Common myeloid progenitor, CD34-positive (primary cell): ENCODE measurements around the gene ENTPD2.

ENCODE experiments used
- CTCF ChIA-PET: fragments of 350-600 bp; sonication (Branson Sonifier 250); formaldehyde crosslinking; loops from one replicate; lab custom pipeline; 2021; ENCODE audit warnings: antibody characterized with exemption; lab: Charles Lee
- POLR2A ChIA-PET: fragments of 350-600 bp; sonication (Branson Sonifier 250); formaldehyde crosslinking; loops from one replicate; lab custom pipeline; 2021; ENCODE audit warnings: antibody characterized with exemption; lab: Charles Lee
- DNase-seq, 3 donors: peaks; one replicate each; pipeline versions ENCODE4 v3.0.0 to v3.0.0-alpha.2; 2013
- H3K27ac ChIP-seq, 2 experiments: 1 replicate in 1 of 2; 2 replicates in 1 of 2; pipeline ENCODE4 v1.7.0; 2013; ENCODE audit warnings: inconsistent platforms in 2 of 2, low read length in 2 of 2, mild to moderate bottlenecking in 2 of 2, low read depth in 1 of 2, moderate library complexity in 1 of 2; ENCODE audit not compliant: severe bottlenecking in 2 of 2, insufficient read depth in 1 of 2, poor library complexity in 1 of 2
- H3K27me3 ChIP-seq, 5 experiments: replicated peaks in 2 of 5; 1 replicate in 3 of 5; 2 replicates in 2 of 5; pipeline versions ENCODE4 v1.6.1 to v1.7.0; 2013; ENCODE audit warnings: low read length in 4 of 5, mild to moderate bottlenecking in 2 of 5, moderate library complexity in 2 of 5, inconsistent platforms in 1 of 5; ENCODE audit not compliant: insufficient read depth in 5 of 5, control insufficient read depth in 4 of 5
- H3K36me3 ChIP-seq, 4 experiments: 1 replicate in 2 of 4; 2 replicates in 2 of 4; pipeline versions ENCODE4 v1.6.1 to v1.7.0; 2013; ENCODE audit warnings: low read length in 3 of 4, control low read depth in 1 of 4, mild to moderate bottlenecking in 1 of 4; ENCODE audit not compliant: control insufficient read depth in 4 of 4, insufficient read depth in 4 of 4
- H3K4me1 ChIP-seq, 4 experiments: 1 replicate in 3 of 4; 2 replicates in 1 of 4; pipeline versions ENCODE4 v1.6.1 to v1.7.1; 2013; ENCODE audit warnings: low read length in 3 of 4, mild to moderate bottlenecking in 3 of 4, control low read depth in 1 of 4, inconsistent platforms in 1 of 4, moderate library complexity in 1 of 4; ENCODE audit not compliant: control insufficient read depth in 4 of 4, insufficient read depth in 4 of 4; ENCODE audit errors: control extremely low read depth in 1 of 4
- H3K4me3 ChIP-seq, 7 experiments: 1 replicate in 4 of 7; 2 replicates in 3 of 7; pipeline versions ENCODE4 v1.5.1 to v1.7.0; 2013; ENCODE audit warnings: mild to moderate bottlenecking in 7 of 7, low read length in 6 of 7, moderate library complexity in 6 of 7, inconsistent platforms in 2 of 7, low read depth in 2 of 7, control low read depth in 1 of 7; ENCODE audit not compliant: insufficient read depth in 4 of 7, control insufficient read depth in 1 of 7; ENCODE audit errors: extremely low read depth in 1 of 7
- H3K9me3 ChIP-seq, 5 experiments: 1 replicate in 4 of 5; 2 replicates in 1 of 5; pipeline versions ENCODE4 v1.6.1 to v1.7.1; 2013; ENCODE audit warnings: low read length in 4 of 5, mild to moderate bottlenecking in 2 of 5, inconsistent platforms in 1 of 5, low read depth in 1 of 5, moderate library complexity in 1 of 5; ENCODE audit not compliant: control insufficient read depth in 4 of 5, insufficient read depth in 2 of 5; ENCODE audit errors: control extremely low read depth in 1 of 5
- WGBS: methylation state at CpG from one replicate; pipeline ENCODE4 v1.1.5; 2013; ENCODE audit not compliant: insufficient coverage; 5-methylcytosine and 5-hydroxymethylcytosine counted together

Gene ENTPD2

GRCh38 chr9:137068539-137069507 lies 15.0 kb upstream of the ENTPD2 start:
- POLR2A ChIA-PET: no interaction called here
- 96% methylated on average over 10 of the region's 17 CpGs for WGBS
- no peak overlapping the region for H3K27ac ChIP-seq
- peaks cover 0 to 25% (median 4%) of the 10 kb centered on the region in 4 experiments for H3K36me3 ChIP-seq
- no peaks in the 10 kb centered on the region for H3K27me3 ChIP-seq
- no peaks in the 10 kb centered on the region for H3K9me3 ChIP-seq
- peaks cover 0 to 44% (median 30%) of the 10 kb centered on the region in 4 experiments for H3K4me1 ChIP-seq
- H3K4me3 ChIP-seq: peak overlapping the region in 5 of 7 experiments; percentile 23 to 75 (median 69)
- CTCF ChIA-PET: interaction anchor here (0.9 to 8.9 kb wide), 21 partner anchors 8 to 275 kb away, joined by 3 to 76 read pairs (median 6); partner anchors contain the start of genes ABCA2, MAN1B1, NPDC1 and RNF224
- no peak for DNase-seq

DNA sequence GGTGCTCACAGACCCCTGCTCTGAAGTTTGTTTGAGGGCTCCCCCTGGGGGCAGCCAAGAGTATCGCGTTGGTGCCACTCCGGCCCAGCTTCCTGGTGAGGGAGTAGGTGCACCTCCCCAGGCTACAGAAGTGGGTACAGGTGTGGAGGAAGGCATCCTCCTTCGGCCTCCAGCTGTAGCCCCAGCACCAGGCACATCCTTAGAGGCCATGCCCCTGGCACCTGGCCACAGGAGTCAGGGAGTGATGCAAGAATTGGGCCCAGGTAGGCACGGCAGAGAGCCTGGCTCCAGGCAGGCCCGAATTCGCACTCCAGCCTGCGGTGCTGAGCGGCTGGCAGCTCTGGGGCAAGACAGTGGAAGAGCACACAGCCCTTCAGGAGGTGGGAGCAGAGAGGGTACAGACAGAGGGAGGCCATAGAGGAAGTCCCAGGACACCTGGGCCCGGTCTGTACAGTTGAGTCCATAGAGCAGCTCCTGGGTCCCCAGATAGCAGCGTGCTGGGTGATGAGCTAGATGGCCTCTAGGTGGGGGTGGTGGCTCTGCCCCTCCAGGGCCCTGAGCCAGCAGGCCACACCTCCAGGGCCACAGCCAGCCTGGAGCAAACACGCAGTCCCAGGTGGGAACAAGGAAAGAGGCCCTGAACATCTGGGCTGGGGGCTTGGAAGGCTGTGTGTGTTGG lies 14.1 kb upstream of the ENTPD2 start:
- peaks cover 0 to 26% (median 4%) of the 10 kb centered on the region in 4 experiments for H3K36me3 ChIP-seq
- 60% methylated on average over 12 of the region's 12 CpGs for WGBS
- POLR2A ChIA-PET: no interaction called here

DNA sequence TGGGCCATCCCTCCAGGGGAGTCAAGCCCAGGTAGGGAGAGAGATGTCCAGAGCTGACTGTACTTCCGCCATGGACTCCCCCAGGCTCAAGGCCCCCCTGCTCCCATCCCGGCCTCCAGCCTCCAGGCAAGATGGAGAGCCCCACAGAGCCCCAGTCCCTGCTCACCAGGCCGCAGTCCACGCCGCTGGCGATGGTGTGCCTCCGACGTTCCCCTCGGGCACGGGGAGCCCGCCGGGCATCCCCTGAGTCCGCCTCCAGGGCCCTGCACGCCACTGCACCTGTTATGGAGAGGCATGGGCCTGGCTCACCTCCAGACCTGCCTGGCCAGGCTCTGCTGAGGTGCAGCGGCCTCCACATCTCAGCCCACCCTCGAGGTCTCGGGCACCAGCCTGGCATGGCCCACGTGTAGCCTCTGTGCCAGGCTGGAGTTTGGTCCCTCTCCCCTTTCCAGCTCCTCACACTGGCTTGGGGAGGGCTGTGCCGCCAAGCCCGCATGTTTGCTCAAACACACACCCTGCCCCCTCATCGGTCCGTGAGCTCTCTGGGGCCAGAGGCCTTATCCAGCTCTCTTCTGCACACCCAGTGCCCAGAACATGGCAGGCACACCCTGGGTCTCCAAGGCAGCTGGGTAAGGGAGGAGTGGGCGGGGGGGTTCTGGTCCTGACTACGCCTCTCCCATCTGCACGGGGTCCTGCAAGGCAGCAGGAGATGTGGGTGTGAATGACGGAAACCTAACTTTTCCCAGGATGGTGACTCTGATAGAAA lies 12.4 kb upstream of the ENTPD2 start:
- H3K4me3 ChIP-seq: no peak overlapping the region
- POLR2A ChIA-PET: no interaction called here
- WGBS: 94% methylated on average over 21 of the region's 26 CpGs
- CTCF ChIA-PET: interaction anchor here (1.0 to 8.9 kb wide), 11 partner anchors 8 to 280 kb away, joined by 3 to 76 read pairs (median 8); partner anchors contain the start of genes ABCA2, MAN1B1, NPDC1 and UAP1L1
- H3K9me3 ChIP-seq: no peaks in the 10 kb centered on the region
- H3K27ac ChIP-seq: no peak overlapping the region
- no peaks in the 10 kb centered on the region for H3K27me3 ChIP-seq
- H3K36me3 ChIP-seq: peaks cover 0 to 26% (median 4%) of the 10 kb centered on the region in 4 experiments
- peaks cover 0 to 28% (median 26%) of the 10 kb centered on the region in 4 experiments for H3K4me1 ChIP-seq
- no peak for DNase-seq

More for the DNA sequence above, 14.1 kb upstream of the ENTPD2 start:
- Histone ChIP-seq H3K4me1 (peaks cover 0 to 37% (median 30%) of the 10 kb centered on the region in 4 experiments), H3K4me3 (no peak overlapping the region), H3K9me3 (no peaks in the 10 kb centered on the region), H3K27me3 (no peaks in the 10 kb centered on the region), H3K27ac (no peak overlapping the region)
- peak; percentile 93 to 96 (median 94) for DNase-seq
- CTCF ChIA-PET: interaction anchor here (0.6 to 8.9 kb wide), 19 partner anchors 9 to 274 kb away, joined by 3 to 76 read pairs (median 4); partner anchors contain the start of genes ABCA2, MAN1B1, NPDC1 and RNF224

GRCh38 chr9:137065336-137065967 lies 11.6 kb upstream of the ENTPD2 start:
- DNase-seq: no peak
- H3K9me3 ChIP-seq: no peaks in the 10 kb centered on the region
- ChIA-PET POLR2A (no interaction called here), CTCF (interaction anchor here (1.1 to 8.9 kb wide), 11 partner anchors 8 to 279 kb away, joined by 3 to 76 read pairs (median 8); partner anchors contain the start of genes ABCA2, MAN1B1, NPDC1 and UAP1L1)
- 96% methylated on average over 21 of the region's 23 CpGs for WGBS
- H3K36me3 ChIP-seq: peaks cover 0 to 26% (median 4%) of the 10 kb centered on the region in 4 experiments
- H3K4me1 ChIP-seq: peaks cover 0 to 24% (median 19%) of the 10 kb centered on the region in 4 experiments
- H3K4me3 ChIP-seq: no peak overlapping the region
- H3K27me3 ChIP-seq: no peaks in the 10 kb centered on the region
- no peak overlapping the region for H3K27ac ChIP-seq

DNA sequence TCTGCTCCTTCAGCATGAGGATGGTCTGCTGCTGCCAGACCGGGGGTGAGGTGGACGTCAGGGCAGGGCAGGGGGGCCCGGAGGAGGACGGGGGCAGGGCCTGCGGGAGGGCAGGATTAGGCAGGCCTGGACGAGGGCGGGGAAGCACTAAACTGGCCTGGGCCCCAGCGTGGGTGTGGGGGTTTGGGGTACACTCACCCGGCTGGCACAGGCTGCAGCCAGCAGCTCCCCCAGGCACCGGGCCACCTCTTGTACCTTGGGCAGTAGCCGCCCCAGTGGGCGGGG lies 11.0 kb upstream of the ENTPD2 start:
- no peak overlapping the region for H3K27ac ChIP-seq
- H3K27me3 ChIP-seq: no peaks in the 10 kb centered on the region
- DNase-seq: no peak
- H3K4me1 ChIP-seq: peaks cover 0 to 27% (median 14%) of the 10 kb centered on the region in 4 experiments
- ChIA-PET CTCF (interaction anchor here (1.0 to 8.9 kb wide), 10 partner anchors 7 to 279 kb away, joined by 3 to 76 read pairs (median 8); partner anchors contain the start of genes NPDC1 and UAP1L1), POLR2A (no interaction called here)
- H3K4me3 ChIP-seq: no peak overlapping the region
- WGBS: 95% methylated on average over 12 of the region's 12 CpGs
- no peaks in the 10 kb centered on the region for H3K9me3 ChIP-seq
- peaks cover 0 to 26% (median 4%) of the 10 kb centered on the region in 4 experiments for H3K36me3 ChIP-seq
